NCI-H226 (cell line): ENCODE results near the gene APP.
A peak's percentile ranks its signal among the peaks of the same experiment; 100 is the strongest.
"Not testable (repeated sequence)": the region's sequence is repeated elsewhere in the genome, so short reads cannot be mapped to it uniquely, and the experiment has no call there.

Experiments
- DNase-seq: peaks from one replicate; pipeline ENCODE4 v3.0.0-alpha.2; 2015

APP gene

DNA sequence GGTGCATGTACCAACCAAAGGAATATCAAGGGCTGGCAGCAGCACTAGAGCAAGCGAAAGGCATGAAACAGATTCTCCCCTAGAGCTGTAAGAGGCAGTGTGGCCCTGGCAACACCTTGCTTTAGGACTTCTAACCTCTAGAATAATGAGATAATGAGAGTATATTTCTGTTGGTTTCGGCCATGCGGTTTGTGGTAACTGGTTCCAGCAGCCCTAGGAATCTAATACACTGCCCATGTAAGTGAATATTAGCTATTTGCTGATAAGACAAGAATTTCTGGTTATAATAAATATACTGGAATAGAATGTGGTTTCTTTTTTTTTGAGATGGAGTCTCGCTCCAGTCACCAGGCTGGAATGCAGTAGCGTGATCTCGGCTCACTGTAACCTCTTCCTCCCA, 236.4 kb downstream of the APP start:
- peak; percentile 87 for DNase-seq

DNA sequence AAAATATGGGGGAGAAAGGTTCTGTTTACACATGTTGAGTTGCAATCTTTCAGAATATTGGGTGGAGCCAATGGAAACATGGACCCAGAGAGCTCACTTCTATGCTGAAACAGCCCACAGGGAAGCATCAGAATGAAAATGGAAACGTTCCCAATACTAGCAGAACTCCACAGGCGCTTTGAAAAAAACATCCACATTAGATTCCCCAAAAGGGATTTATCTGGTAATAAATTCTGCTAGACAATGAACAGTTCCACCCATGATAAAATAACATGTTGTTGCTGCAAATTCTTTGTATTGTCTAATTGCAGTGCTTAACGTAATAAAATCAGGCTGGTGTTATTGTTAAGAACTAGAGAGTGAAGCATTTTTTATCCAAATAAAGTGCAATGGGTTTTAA, 238.8 kb downstream of the APP start:
- no peak for DNase-seq

DNA sequence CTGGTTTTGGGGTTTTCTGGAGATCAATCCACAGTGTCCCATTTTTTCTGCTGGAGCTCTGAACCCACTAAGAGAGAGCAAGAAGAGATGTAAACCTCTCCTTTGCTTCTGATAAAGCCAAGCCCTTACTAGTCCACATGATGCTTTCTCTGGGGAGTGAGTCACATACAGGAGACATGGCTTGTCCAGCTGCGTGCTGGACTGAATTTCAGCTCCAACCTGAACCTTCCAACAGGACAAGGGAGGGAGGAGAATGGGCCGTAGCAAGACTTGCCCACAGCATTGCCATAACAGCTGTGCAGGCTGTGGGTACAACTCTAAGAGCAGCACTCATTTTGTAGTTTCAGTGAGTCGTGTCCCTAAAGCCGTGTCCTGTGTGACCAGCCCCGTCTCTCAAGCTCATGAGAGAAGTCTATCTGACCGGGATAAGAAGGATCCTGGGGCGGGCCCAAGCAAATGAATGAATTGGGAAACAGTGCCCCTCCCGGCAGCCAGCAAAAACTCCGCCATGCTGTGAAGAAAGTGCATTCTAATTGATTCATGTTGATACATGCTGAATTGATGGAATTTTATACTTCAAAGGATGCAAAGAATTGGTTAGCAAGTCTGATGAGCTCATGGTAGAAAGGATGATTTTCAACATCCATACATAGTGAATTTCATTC, 240.6 kb downstream of the APP start:
- DNase-seq: no peak

DNA sequence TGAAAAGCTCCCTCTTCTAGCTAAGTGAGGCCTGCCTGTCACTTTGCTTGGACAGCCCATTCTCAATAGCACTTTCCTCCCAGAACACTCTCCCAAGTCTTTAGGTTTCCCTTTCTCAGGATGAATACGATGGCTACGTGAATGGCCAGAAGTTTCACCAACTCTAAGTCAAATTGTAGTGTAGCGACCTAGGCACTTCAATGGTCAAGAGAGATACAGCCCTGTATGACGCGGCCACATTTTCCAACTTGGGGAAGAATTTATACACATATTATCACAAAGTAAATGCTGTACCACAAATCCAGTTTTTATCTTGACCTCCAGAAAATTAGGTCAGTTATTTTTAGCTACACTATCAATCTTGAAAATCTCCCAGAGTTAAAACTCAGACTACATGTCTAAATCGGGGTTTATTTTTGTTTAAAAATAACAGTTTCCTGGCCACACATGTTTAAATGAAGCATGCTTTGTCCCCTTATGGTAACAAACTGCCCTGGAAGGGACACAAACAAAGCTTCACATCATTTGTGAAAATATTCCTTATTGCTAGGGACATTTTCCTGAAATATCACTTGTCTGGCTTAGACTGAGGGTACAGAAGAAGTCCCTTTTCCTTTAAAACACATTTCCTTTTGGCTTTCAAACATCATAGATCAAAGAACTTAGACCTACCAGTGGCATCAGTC, 243.2 kb downstream of the APP start:
- DNase-seq: no peak

DNA sequence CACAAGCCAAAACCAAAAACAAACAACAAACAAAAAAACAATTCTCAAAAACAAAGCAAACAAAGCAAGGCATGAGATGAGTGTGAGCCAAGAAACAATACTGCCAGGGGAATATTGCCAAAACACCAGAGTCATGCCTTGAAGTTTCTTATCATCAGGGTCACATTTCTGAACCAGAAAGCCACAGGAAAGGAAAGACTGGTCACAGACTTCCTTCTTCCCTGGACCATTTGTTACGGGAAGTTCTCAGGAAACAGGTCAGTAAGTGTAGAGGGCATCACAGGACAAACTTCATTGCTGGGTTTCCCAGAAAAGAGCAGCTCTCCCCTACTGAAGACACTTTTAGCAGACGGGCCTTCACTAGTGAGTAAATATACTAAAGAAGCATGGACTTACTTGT, 244.6 kb downstream of the APP start:
- peak; percentile 7 for DNase-seq

DNA sequence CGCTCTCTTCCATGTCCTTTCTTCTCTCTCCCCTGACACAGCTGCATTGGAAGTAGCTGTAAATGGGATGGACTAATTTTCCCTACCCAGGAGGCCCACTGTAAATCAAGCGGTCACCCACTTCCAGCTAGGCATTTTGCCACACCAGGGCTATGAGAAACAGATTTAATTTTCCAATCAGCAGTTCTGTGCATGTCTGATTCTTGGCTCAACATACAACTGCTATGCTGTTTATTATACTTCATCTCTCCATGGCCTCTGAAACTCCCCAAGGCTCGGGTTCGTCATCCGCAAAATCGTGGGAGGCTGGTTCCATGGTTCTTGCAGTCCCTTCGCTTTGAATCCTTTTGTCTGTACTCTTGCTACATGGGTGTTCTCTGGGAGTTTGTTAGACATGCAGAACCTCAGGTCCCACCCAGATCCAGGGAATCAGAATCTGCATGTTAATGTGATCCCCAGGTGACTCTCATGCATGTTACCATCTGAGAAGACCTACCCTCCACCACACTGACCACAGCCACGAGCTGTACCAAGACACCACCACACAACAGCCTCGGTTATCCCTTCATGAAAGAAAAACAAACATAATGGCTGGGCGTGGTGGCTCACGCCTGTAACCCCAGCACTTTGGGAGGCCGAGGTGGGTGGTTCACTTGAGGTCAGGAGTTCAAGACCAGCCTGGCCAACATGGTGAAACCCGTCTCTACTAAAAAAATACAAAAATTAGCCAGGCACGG, 245.3 kb downstream of the APP start:
- DNase-seq: no peak

DNA sequence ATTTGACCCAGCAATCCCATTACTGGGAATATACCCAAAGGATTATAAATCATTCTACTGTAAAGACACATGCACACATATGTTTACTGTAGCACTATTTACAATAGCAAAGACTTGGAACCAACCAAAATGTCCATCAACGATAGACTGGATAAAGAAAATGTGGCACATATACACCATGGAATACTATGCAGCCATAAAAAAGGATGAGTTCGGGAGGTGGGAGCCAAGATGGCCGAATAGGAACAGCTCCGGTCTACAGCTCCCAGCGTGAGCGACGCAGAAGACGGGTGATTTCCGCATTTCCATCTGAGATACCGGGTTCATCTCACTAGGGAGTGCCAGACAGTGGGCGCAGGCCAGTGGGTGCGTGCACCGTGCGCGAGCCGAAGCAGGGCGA, 252.4 kb downstream of the APP start:
- not testable (repeated sequence) for DNase-seq

DNA sequence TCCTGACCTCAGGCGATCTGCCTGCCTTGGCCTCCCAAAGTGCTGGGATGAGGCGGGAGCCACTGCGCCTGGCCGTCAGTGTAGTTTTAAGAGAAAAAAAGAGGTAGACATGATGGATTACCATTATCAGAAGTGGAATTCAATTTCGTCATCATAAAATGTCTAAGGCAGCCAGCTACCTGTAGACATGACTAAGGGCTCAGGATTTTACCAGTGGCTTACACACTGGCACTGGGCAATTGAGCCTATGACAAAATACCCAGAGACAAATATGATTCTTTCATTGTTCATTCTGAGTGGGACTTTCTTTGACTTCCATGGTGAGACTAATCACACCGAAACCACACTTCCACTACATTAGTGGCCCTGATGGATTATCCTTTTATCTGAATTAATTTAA, 254.3 kb downstream of the APP start:
- peak; percentile 91 for DNase-seq

DNA sequence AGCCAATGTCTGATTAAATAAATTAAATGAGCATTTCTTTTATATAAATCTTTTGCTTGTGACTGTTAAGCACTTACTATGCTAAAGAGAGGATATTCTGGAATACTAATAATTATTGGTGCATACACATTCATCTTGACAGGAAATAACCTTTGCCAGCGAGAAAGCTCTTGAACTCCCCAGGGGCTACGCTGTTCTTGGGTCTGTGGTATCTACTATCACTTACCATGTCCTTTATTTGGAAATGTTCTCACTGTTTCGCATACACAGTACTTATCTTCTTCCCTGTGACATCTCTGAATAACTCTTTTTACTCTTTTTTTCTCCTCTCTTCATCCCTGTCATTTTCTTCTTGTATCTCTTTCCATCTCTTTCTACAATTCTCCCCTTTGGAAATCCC, 257.1 kb downstream of the APP start:
- no peak for DNase-seq

DNA sequence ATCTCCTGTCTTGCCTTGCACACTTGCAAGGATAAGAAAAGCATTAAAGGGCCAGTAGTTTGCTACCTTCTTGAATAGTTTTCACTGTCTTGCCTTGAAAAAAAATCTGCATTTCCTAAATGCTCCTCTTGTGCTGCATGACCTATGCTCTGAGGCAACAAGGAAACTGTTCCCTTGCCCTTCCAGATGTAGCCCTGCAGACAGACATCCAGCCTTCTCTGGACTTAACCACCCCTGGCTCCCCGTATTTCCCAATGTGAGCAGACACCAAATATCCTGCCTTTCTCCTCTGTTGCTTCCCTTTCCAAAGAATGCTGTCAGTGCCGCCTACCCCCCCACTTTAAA, 258.2 kb downstream of the APP start:
- DNase-seq: no peak

DNA sequence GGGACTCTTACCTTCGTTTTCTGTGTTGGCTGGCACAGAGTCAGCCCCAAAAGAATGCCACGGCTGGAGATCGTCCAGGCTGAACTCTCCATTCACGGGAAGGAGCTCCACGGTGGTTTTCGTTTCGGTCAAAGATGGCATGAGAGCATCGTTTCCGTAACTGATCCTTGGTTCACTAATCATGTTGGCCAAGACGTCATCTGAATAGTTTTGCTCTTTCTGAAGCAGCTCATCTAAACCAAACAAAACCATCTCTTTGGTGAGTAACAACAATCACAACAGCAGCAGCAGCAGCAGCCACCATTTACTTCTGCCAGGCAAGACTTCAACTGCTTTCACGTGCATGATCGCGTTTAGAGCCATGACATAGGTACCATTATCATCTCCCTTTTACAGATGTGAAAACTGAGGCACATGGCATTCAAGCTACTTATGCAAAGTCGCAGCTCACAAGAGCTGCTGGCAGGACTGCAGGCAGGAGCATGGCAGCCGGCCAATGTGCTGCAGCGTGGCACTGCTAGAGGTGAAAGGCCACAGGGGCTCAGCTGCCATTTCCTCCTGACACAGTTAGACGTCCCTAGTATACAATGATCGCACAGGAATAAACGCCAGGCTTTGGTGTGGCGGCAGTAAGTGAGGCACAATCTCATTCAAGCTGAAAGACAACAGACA, 258.7 kb downstream of the APP start:
- no peak for DNase-seq

DNA sequence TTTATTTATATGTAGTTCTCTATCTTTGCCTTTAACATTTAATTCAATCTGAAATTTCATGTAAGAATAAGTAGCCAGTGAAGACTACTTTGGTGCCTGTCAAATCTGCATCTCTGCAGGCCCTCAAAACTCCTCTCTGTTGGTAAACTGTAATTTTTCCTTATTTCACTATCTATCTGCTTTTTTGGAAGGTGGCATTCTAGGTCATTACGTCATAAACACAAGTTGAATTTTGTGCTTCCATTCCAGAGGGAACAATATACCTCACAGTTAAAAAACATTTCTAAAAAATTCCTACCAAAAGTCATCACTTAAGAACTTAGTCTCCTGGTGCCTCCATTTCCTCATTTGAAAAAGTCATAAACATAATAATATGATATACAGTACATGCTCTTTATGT, 259.8 kb downstream of the APP start:
- no peak for DNase-seq

DNA sequence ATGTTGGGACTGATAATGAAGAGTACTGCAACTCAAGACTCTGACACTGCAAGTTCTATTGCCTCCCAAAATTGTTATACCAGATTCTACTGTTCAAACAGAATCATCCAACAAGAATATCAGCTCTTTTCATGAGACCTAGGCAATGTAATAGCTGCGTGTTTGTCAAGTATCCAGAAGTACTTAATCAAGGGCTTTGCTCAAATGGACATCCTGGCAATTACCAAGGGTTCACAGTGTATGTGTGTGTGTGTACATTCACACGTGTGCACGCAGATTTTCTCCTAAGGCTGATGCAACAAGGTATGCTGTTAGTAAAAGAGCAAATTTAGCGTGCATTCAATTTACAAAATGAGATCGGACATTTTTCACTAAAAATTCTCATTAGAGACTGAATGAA, 261.2 kb downstream of the APP start:
- DNase-seq: no peak

DNA sequence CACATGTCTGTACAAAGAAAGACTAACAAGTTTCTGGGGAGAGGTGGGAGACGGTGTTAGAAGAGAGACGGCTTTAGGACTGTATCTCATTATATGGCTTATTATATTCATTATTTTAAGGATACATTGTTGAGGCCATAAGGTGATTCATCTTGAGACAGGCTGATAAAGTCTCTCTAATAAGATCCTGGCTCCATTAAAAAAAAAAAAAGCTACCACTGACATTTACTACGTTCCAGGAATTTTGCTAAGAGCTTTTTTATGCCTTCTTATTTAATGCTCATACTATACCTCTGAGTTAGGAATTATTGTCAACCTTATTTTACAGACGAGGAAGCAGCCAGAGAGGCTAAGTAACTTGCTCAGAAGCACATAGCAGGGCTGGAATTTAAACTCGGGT, 262.1 kb downstream of the APP start:
- no peak for DNase-seq

DNA sequence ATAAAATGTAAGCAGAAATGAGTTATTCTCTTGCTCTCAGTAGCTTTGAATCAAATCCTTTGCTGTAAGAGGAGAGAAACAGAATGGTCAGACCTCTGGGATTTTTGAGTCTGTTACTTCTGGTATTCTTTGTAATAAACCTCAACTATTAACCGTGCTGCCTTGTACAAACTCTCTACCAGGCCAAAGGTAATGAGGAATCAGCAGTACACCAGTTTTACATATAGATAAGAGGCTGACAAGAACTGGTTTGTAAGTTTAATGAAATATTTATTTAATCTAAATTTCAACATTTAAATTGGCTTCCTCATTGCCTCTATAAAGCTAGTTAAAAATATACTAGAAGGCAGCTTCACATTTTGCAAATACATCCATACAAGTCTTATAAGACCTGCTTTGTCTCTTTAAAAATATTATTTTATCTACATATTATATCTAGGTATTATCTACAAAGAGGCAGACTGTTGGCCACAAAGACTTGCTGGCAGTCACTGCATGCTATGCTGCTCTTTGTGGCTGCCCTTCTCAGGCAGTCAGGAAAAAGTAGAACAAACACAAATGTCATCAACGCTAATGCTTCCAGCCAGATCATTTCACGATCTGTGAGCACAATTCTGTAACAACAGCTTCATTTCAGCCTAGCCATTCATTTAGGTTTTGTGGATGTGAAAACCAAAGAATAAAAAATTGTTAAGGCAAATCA, 262.8 kb downstream of the APP start:
- no peak for DNase-seq

DNA sequence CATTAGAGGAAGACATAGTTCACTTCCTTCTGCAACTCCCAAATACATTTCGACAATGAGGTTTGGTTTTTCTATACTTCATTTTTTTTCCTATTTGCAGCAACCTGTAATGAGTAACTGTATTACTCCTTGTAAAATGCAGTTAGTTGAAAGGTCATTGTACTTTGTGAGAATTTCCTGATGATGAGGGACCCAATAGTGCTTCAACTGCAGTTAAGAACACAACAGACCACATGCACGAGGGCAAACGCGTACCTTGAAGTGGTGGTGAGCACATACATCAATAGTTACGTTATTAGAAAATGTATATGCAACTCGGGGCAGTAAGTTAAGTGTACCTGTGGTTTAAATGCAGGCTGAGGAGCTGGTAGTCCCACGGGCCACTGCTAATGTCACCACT, 264.0 kb downstream of the APP start:
- no peak for DNase-seq

DNA sequence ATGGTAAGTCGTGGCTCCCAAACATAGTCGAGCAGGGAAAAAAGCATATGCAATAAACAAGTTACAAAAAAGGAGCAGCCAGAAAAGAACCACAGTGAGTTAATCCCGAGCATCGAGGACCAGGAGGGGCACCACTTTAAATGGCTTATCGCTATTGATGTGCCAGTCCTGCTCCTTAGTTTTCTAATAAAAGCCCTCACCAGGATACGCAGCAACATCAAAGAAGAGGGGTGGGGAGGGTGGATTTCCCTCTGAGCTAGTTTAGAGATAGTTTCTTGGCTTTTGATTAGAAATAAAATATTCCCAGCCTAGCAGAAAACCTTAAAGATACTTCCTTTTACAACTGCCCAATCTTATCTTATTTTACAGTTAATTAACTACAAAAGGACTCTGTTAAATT, 265.4 kb downstream of the APP start:
- DNase-seq: no peak

DNA sequence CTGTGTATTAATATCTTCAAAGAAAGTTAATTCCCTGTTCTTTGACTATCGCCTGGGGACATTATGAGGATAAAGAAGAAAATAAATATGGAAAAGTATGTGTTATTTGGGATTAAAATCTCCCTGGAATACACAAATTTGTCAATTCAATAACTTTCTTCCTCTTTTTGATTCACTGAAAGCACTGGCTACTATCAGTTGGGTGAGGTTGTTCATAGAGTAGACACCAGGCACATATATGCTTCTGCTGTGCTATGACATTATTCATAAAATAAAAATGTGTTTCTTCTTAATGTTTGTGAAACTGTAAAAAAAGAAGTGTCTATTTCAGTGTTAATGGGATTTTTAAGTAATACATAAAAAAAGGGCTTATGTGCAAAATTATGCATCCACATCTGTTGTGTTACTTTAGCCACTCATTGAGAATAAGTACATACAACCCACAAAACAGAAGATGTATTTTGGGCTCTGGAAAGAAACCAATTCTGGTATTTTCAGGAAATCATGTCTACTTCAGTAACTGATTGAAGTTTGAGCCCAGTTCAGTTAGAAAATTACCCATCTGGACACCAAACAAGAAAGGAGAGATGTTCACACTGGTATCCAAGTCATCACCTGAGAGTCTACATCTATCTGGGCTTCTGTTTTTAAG, 266.4 kb downstream of the APP start:
- DNase-seq: no peak

DNA sequence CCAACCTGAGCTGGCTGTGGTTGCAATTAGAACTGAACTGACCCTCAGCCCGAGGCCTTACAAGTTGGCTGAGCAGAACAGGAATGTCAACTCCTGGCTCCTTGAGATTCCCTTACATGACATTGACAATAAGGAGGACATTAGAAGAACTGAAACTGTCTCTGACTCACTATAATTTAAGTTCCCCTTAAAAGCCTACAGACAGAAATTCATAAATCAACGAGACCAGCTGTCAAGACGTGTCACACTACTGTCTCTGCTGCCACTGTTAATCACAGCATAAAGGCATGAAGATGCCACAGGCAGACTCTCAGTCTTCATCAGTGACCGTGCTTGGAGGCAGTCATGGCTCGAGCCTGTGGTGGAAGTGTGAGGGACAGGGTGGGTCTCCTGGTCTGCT, 267.0 kb downstream of the APP start:
- DNase-seq: no peak

DNA sequence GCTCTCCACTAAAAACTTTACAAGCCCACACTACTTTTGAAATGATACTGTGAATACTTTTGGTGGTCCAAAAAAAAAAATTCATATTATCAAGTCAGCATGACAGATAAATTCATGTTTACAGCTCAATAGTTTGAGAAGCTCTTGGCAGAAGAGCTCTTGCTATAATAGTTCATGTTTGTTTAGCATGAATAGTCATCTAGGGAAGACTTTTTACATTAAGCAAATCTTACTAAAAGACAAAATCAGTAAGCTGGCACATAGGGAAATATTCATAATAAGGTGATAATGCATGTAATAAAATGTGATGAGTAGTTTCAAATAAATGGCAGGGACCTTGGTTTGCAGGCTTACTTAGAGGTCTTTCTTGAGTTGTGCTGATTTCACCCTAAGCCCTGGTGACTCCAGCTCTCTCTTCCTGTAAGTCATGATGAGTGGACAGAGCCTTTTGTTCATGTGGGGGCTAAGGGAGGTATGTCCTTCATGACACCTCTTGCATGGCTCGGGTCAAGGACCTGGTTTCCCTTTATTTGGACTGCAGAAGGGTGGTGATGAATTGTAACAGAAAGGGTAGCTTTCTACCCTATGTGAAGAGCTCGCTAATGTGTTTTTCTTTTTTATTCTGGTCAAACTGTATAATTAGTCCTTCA, 269.1 kb downstream of the APP start:
- DNase-seq: no peak

DNA sequence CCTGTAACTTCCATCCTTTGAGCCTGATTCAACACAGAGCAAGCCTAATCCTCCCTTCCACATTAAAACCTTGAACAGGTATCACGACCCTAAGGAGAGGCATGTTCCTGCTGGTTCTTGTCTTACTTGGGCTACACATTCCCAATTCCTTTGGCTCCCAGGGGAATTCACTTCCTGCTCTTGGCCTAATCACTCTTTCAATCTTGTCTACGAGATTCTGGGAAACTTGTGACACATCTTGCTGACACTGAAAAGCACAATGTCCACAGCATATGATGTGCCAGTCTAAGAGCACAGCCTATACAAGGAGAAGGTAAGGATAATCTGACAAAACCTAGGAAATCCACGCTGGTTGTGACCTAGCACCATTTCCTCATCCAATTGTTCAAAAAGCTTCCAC, 271.9 kb downstream of the APP start:
- DNase-seq: no peak

DNA sequence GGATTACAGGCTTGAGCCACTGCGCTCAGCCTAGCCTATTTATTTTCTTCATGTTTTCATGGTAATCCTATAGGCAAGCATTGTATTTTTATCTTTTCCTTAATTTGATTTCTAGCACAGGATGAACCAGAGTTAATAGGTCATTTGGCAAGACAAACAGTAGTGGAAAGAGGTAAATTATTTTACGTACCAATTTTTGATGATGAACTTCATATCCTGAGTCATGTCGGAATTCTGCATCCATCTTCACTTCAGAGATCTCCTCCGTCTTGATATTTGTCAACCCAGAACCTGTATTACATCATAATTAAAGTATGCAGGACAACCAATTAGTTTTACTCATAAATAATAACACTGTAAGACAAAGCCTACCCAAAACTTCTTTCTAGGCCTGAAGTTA, 273.2 kb downstream of the APP start:
- no peak for DNase-seq
